ENCODE data around the gene CNTNAP2.
"Not testable (repeated sequence)": the region's sequence is repeated elsewhere in the genome, so short reads cannot be mapped to it uniquely, and the experiment has no call there.

The CNTNAP2 gene

DNA sequence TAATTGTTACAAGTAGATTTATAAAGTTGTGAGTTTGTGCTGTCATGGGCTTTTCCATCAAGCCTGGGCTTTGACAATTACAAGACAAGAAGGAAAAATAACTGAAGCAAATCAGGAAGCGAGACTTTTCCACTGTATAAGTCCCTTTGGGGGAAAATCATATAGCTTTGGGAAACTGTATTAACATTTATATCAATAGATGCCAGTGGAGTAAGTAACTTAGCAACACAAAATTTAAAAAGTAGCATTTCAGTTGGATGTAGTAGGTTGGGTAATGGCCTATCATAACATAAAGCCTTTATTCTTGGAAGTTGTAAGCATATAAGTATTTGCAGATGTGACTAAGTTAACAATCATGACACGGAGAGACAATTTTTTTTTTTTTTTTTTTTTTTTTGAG, 931.1 kb downstream of the CNTNAP2 start:
- no peak for DNase-seq

DNA sequence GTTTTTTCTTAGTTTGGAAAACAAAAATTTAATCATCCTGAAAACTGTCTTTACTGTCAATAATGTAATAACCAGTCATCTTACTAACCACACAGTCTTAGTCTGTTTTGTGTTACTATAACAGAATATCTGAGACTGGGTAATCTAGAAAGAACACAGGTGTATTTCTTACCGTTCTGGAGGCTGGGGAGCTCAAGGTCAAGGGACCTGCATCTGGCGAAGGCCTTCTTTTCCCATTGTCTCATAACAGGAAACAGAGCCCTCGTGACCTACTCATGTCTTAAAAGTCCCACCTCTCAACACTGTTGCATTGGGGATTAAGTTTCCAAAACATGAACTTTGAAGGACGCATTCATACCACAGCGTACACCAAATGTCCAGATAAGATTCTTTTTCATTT, 932.3 kb downstream of the CNTNAP2 start:
- DNase-seq: no peak

- DNase-seq: no peak
These were observed 936.2 kb downstream of the CNTNAP2 start for GRCh38 chr7:147052818-147053217.

- no peak for DNase-seq
These were observed 937.1 kb downstream of the CNTNAP2 start for GRCh38 chr7:147053746-147054145.

DNA sequence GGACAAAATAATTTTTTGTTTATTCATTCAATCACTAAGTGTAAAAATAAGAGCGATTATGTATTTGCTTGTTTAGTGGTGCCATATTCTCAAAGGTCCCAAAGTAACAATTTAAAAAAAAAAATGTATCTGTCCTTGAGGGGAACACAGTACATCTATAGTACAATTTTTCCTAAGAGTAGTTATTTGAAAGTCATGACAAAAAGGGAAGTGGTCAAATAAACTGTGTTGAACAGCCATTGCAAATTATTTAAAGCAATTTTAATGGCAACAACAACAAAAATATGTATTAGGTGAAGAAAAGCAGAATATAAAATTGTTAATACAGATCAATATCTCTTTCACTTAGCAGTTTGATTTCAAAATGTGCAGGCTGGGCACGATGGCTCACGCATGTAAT, 943.5 kb downstream of the CNTNAP2 start:
- no peak for DNase-seq

- DNase-seq: peak; percentile 4 to 34
These were observed 946.3 kb downstream of the CNTNAP2 start for GRCh38 chr7:147062897-147063296.

DNA sequence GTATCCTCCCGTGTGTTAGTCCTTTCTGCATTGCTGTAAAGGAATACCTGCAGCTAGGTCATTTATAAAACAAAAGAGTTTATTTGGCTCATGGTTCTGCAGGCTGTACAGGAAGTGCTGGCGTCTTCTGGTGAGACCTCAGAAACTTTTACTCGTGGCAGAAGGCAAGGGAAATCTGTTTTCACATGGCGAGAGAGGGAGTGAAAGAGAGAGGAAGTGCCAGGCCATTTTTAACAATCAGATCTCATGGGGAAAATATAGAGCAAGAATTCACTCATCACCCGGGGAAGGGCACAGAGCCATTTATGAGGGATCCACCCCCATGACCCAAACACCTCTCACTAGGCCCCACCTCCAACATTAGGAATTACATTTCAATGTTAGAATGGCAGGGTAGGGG, 952.2 kb downstream of the CNTNAP2 start:
- DNase-seq: no peak

GRCh38 chr7:147069771-147070170, 953.2 kb downstream of the CNTNAP2 start:
- no peak for DNase-seq

DNA sequence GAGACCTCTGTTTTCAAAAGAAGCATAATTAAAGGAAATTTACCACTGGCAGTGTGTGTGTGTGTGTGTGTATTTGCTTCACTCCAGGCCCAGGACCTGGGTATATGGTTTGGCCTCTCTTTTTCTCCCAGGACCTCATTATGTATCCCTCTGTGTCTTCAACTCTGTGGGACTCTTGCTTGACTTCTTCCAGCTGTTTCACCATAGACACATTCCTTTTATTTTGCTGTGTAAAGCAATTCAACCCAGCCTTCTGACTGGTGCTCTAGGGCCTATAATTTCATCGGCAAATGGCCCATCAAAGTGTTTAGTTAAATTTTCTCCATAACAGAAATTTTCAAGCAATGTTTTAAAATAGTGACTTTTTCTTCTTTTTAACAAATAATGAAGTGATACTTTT, 954.3 kb downstream of the CNTNAP2 start:
- DNase-seq: no peak

DNA sequence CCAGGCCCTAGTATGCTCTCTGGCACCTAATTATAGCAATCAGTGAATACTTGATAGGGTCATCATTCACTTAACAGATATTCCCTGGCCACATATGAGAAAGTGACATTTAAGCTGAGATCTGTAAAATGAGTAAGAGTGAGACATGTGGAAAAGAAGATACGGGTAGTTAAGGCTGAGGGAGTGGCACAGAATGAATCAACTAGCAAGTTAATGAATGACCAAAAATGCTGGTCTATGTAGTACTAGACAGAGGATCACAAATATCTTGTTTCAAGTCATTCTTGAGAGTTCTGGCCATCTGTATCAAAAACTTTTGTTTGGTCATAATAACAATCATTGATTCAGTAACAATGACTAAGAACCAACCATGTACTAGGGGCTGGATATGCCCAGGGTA, 954.9 kb downstream of the CNTNAP2 start:
- DNase-seq: no peak

GRCh38 chr7:147078312-147078711, 961.7 kb downstream of the CNTNAP2 start:
- DNase-seq: no peak

GRCh38 chr7:147079083-147079482, 962.5 kb downstream of the CNTNAP2 start:
- DNase-seq: no peak

GRCh38 chr7:147079921-147080420, 963.4 kb downstream of the CNTNAP2 start:
- no peak for DNase-seq

GRCh38 chr7:147081117-147081516, 964.5 kb downstream of the CNTNAP2 start:
- no peak for DNase-seq

- no peak for DNase-seq
These were observed 972.5 kb downstream of the CNTNAP2 start for GRCh38 chr7:147089051-147089461.

DNA sequence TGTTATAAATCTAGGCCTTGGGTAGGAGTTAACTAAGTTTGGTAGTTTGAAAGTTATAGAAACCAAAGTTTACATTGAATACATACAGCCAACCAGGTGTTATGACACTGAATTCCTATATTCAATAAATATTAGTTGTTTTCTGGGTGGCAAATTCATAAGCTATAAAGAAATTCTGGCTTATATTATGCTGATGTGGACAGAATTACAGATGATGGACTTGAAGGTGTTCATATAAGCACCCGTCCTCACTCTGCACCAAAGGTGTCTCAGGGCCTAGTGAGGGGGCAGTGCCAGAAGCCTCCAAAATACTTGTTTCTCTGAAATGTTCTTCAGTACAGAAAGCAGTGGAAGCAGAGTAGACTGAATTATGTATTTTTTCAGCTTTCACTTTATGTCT, 973.0 kb downstream of the CNTNAP2 start:
- no peak for DNase-seq

DNA sequence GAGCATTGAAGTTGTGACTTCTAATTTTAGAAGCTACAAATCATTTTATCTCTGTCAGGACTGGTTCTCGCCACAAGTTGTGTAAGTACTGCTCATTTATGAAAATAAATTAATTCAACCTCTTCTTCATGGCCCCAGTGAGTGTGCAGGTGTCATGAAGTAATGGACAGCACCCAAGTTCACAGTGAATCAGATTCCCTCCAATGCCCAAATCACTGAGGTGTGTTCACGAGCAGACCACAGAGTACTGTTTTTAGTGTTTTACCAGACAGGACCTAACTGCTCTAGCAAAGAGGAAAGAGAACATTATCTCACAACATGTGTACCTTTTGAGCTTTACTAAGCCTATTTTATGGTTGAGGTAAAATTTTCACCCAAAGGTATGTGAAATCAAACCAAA, 980.0 kb downstream of the CNTNAP2 start:
- no peak for DNase-seq

GRCh38 chr7:147103224-147103623, 986.6 kb downstream of the CNTNAP2 start:
- no peak for DNase-seq

- no peak for DNase-seq
These were observed 990.1 kb downstream of the CNTNAP2 start for GRCh38 chr7:147106746-147107145.

DNA sequence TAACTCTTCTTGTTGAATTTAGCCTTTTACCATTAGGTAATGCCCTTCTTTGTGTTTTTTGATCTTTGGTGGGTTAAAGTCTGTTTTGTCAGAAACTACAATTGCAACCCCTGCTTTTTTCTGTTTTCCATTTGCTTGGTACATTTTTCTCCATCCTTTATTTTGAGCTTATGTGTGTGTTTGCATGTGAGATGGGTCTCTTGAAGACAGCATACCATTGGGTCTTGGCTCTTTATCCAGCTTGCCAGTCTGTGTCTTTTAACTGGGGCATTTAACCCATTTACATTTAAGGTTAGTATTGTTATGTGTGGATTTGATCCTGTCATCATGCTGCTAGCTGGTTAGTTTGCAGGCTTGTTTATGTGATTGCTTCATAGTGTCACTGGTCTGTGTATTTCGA, 997.9 kb downstream of the CNTNAP2 start:
- DNase-seq: not testable (repeated sequence)

DNA sequence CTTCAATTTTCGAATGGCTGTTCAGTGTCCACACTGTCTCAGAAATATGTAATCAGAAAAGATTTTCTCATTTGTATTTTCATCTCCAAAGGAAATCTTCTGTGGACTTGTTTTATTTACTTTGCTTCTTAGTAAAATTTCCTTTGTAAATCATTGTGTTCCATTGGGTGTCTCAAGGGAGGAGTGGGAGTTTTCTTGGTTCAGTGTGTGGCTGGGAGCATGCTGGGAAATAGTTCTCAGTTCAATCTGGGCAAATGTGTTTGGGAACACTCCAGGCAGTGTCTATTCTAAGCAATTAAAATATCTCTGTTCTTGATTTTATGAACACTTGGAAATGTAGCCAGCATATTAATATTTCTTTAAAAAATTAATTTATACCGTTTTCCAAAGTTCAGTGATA, 1019.8 kb downstream of the CNTNAP2 start:
- no peak for DNase-seq

- no peak for DNase-seq
These were observed 1028.6 kb downstream of the CNTNAP2 start for GRCh38 chr7:147145194-147145593.

DNA sequence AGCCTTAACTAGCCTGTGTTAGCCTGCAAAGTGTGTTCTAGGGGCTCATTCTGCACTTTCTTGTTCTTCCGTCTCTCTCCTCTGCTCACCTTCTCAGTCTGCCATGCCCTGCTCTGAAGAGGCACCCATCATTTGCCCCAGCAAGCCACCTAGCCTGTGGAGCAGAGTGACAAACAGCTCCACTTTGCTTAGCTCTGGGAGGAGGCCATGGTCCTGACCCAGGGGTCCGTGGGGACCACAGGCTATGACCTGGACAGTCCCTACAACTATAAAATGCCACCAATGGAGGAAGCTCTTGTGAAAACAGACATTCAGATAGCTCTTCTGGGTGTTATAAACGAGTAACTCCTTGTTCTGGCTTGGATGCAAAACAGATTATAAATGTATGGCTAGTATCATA, 1029.6 kb downstream of the CNTNAP2 start:
- no peak for DNase-seq

- DNase-seq: no peak
These were observed 1035.1 kb downstream of the CNTNAP2 start for GRCh38 chr7:147151661-147152060.

DNA sequence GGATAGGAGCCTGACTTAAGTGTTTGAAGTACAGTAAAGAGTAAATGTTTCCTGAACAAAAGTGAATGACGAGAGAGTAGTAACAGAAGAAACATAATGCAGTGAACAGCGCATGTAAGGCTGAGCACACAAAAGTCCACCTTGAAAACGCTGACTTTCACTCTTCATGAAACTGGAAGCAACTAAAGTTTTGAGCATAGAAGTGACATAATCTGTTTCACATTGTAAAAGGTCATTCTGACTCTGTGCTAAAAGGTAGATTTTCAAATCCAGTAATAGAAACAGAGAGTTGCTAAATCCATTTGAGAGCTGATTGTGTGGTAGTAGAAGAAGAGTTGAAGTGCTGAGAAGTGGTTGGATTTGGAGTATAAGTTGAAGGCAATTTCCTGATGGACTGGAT, 1037.0 kb downstream of the CNTNAP2 start:
- no peak for DNase-seq

GRCh38 chr7:147161405-147161804, 1044.8 kb downstream of the CNTNAP2 start:
- no peak for DNase-seq
